ENCODE measurements around the gene SKAP1.

Gene SKAP1

DNA sequence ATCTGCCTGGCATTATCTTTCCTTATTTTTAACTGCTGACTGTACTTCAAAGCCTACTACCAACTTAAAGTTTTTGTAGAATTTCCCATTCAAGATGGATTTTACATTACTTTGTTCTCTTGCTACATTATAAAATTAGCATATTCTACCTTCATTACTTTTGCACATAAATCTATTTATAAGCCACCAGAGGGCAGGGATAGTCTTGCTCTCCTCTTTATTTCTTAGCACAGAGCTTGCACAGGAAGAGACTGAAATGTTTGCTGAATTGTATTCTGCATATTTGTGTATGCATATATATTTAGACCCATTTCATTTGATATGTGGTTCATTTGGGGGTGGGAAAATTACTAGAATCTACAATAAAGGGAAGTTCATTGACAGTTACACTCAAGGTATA is 108.0 kb downstream of the SKAP1 start:
- TF ChIP-seq EZH2phosphoT487 (IDR thresholded peaks at IDR 0.05; ENCODE audit: low read depth) = no peak
- TF ChIP-seq, protein P1, sequence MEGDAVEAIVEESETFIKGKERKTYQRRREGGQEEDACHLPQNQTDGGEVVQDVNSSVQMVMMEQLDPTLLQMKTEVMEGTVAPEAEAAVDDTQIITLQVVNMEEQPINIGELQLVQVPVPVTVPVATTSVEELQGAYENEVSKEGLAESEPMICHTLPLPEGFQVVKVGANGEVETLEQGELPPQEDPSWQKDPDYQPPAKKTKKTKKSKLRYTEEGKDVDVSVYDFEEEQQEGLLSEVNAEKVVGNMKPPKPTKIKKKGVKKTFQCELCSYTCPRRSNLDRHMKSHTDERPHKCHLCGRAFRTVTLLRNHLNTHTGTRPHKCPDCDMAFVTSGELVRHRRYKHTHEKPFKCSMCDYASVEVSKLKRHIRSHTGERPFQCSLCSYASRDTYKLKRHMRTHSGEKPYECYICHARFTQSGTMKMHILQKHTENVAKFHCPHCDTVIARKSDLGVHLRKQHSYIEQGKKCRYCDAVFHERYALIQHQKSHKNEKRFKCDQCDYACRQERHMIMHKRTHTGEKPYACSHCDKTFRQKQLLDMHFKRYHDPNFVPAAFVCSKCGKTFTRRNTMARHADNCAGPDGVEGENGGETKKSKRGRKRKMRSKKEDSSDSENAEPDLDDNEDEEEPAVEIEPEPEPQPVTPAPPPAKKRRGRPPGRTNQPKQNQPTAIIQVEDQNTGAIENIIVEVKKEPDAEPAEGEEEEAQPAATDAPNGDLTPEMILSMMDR (IDR thresholded peaks at IDR 0.05; ENCODE audit: low read depth, low read length) = peak; percentile 47
- Histone ChIP-seq H2AFZ (ENCODE audit: low read depth, low read length) (no peak overlapping the region), H3K9ac (ENCODE audit: low read length) (no peak overlapping the region), H3K27ac (ENCODE audit: low read length) (no peak overlapping the region), H3K4me1 (ENCODE audit: low read length) (no peaks in the 10 kb centered on the region), H3K79me2 (ENCODE audit: low read length) (no peaks in the 10 kb centered on the region), H3K4me2 (ENCODE audit: low read length) (no peak overlapping the region), H3K27me3 (ENCODE audit: low read depth, low read length) (no peaks in the 10 kb centered on the region), H4K20me1 (ENCODE audit: insufficient read depth, low read length) (no peaks in the 10 kb centered on the region), H3K9me3 (ENCODE audit: insufficient read depth, low read length) (no peaks in the 10 kb centered on the region), H3K4me3 (ENCODE audit: low read length) (no peak overlapping the region), H3K36me3 (replicated peaks; ENCODE audit: low read depth, low read length) (no peaks in the 10 kb centered on the region)

DNA sequence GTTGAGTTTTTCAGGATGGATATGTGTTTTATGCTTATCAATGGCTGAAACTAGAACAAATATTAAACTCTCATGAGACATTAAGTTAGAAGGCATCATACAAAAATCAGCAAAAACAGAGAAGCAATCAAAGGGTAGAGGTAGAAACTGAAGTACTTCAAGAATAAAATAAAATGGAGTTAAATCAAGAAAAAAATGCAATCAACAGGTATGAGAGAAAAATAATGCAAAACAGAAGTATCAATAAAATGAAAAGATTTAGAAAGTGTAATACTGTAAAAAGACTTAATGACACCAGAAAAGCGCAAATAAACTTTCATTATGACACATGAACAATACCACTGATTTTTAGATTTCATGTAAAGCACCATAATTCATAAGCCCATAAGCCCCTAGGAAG is 112.3 kb downstream of the SKAP1 start:
- Histone ChIP-seq H3K27me3 (ENCODE audit: low read depth, low read length) (no peaks in the 10 kb centered on the region), H3K79me2 (ENCODE audit: low read length) (no peaks in the 10 kb centered on the region), H3K27ac (ENCODE audit: low read length) (no peak overlapping the region), H2AFZ (ENCODE audit: low read depth, low read length) (no peak overlapping the region), H3K4me3 (ENCODE audit: low read length) (no peak overlapping the region), H3K4me2 (ENCODE audit: low read length) (no peak overlapping the region), H3K9ac (ENCODE audit: low read length) (no peak overlapping the region), H3K9me3 (ENCODE audit: insufficient read depth, low read length) (no peaks in the 10 kb centered on the region), H4K20me1 (ENCODE audit: insufficient read depth, low read length) (no peaks in the 10 kb centered on the region), H3K36me3 (replicated peaks; ENCODE audit: low read depth, low read length) (no peaks in the 10 kb centered on the region), H3K4me1 (ENCODE audit: low read length) (peaks cover 10% of the 10 kb centered on the region)
- no peak for TF ChIP-seq EZH2phosphoT487 (IDR thresholded peaks at IDR 0.05; ENCODE audit: low read depth)
- TF ChIP-seq, protein P1 (IDR thresholded peaks at IDR 0.05; ENCODE audit: low read depth, low read length) = no peak

DNA sequence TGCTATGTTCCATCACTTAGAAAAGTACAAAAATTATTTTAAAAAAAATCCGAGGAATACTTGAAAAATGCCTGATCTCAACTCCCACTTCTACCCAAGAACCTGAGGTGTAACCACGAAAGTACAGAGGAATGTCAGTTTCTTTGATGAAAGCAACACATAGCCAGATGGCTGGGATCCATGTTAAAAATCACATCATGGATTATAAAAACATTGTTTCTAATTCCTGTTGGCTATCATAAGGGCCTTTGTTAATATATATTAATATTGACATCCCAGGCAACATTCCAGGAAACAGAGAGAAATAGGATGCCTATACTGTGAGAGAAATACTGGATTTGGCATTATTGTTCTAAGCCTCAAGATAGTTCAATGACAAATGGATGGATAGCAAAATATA is 115.3 kb downstream of the SKAP1 start:
- Histone ChIP-seq H3K9me3 (ENCODE audit: insufficient read depth, low read length) (no peaks in the 10 kb centered on the region), H2AFZ (ENCODE audit: low read depth, low read length) (no peak overlapping the region), H3K4me2 (ENCODE audit: low read length) (no peak overlapping the region)

DNA sequence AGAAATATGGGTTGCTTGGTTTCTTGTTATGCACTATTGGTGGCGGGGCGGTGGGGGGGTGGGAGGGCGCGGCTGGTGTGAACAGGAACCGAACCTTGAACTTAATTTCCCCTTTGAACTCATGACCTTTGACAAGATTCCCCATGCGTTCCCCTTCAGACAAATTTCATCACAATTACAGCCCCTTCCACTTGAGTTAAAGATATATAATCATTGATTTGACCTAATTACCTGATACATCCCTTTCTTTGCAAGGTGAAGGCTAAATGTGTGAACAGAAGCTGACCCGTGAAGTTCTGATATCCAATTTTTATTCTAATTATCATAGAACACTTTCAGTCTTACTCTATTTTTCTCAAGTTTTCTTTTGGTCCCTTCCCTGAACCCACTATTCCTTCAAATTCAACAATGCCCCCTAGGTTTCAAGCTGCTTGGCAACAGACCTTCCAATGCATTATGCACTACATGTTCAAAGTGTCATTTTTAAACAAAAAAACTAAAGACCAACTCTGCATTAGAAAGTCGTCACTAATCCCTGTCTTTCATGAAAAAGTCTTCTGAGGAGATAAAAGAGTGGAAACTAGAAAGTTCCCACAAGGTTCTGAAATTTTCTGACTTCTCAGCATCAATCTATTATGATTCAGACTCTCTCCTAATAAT is 116.8 kb downstream of the SKAP1 start:
- H3K9ac ChIP-seq (ENCODE audit: low read length) = no peak overlapping the region
- peak overlapping the region; percentile 72 for H3K4me2 ChIP-seq (ENCODE audit: low read length)
- H4K20me1 ChIP-seq (ENCODE audit: insufficient read depth, low read length) = no peaks in the 10 kb centered on the region
- H3K4me1 ChIP-seq (ENCODE audit: low read length) = peaks cover 45% of the 10 kb centered on the region
- H2AFZ ChIP-seq (ENCODE audit: low read depth, low read length) = no peak overlapping the region
- H3K79me2 ChIP-seq (ENCODE audit: low read length) = no peaks in the 10 kb centered on the region
- peaks cover 5% of the 10 kb centered on the region; the same call in 1 of the 2 replicates for H3K27me3 ChIP-seq (ENCODE audit: low read depth, low read length)
- no peaks in the 10 kb centered on the region for H3K9me3 ChIP-seq (ENCODE audit: insufficient read depth, low read length)
- H3K27ac ChIP-seq (ENCODE audit: low read length) = no peak overlapping the region
- no peaks in the 10 kb centered on the region for H3K36me3 ChIP-seq (replicated peaks; ENCODE audit: low read depth, low read length)
- peak overlapping the region; percentile 44 for H3K4me3 ChIP-seq (ENCODE audit: low read length)
- no peak for TF ChIP-seq EZH2phosphoT487 (IDR thresholded peaks at IDR 0.05; ENCODE audit: low read depth)
- TF ChIP-seq, protein P1 (IDR thresholded peaks at IDR 0.05; ENCODE audit: low read depth, low read length) = 0 out of 2 replicates have a peak, but pooled peaks have one; percentile 9

More for the DNA sequence above, 115.3 kb downstream of the SKAP1 start:
- H4K20me1 ChIP-seq (ENCODE audit: insufficient read depth, low read length) = no peaks in the 10 kb centered on the region
- no peak overlapping the region for H3K27ac ChIP-seq (ENCODE audit: low read length)
- no peak overlapping the region for H3K9ac ChIP-seq (ENCODE audit: low read length)
- TF ChIP-seq, protein P1 (IDR thresholded peaks at IDR 0.05; ENCODE audit: low read depth, low read length) = no peak
- no peak for TF ChIP-seq EZH2phosphoT487 (IDR thresholded peaks at IDR 0.05; ENCODE audit: low read depth)
- H3K79me2 ChIP-seq (ENCODE audit: low read length) = no peaks in the 10 kb centered on the region
- H3K36me3 ChIP-seq (replicated peaks; ENCODE audit: low read depth, low read length) = no peaks in the 10 kb centered on the region
- H3K4me1 ChIP-seq (ENCODE audit: low read length) = peaks cover 36% of the 10 kb centered on the region
- no peak overlapping the region for H3K4me3 ChIP-seq (ENCODE audit: low read length)
- peaks cover 5% of the 10 kb centered on the region; the same call in 1 of the 2 replicates for H3K27me3 ChIP-seq (ENCODE audit: low read depth, low read length)
